Endothelial cell of umbilical vein (primary cell): ENCODE results near the gene MECP2.

Experiments
- CTCF ChIP-seq, 2 donors: IDR thresholded peaks; 1 replicate in 1 of 2; 2 replicates in 1 of 2; pipeline ENCODE4 v1.5.1; 2011; ENCODE audit warnings: low read length in 2 of 2, mild to moderate bottlenecking in 2 of 2, moderate library complexity in 2 of 2, control low read depth in 1 of 2, inconsistent platforms in 1 of 2, low read depth in 1 of 2; ENCODE audit not compliant: insufficient read depth in 1 of 2; ENCODE audit errors: extremely low read depth in 1 of 2
- EZH2 ChIP-seq: IDR thresholded peaks from 2 replicates; pipeline ENCODE4 v1.6.1; 2012; ENCODE audit warnings: borderline replicate concordance, low read depth, mild to moderate bottlenecking, moderate library complexity, low read length, inconsistent platforms; ENCODE audit not compliant: severe bottlenecking
- MYC ChIP-seq: IDR thresholded peaks from one replicate; pipeline ENCODE4 v1.6.1; 2011; ENCODE audit warnings: mild to moderate bottlenecking, low read depth, low read length
- POLR2A ChIP-seq: IDR thresholded peaks from 2 replicates; pipeline ENCODE4 v1.6.1; 2012; ENCODE audit warnings: low read depth, mild to moderate bottlenecking, control low read depth, low read length
- POLR2AphosphoS5 ChIP-seq: IDR thresholded peaks from 2 replicates; pipeline ENCODE4 v1.6.1; 2012; ENCODE audit warnings: low read depth, mild to moderate bottlenecking, control low read depth, low read length, moderate library complexity; ENCODE audit not compliant: insufficient read depth

- no peak for TF ChIP-seq POLR2A
- no peak for TF ChIP-seq EZH2
- TF ChIP-seq CTCF (IDR thresholded peaks at IDR 0.05; ENCODE audit: extremely low read depth in 1 of 2, insufficient read depth in 1 of 2, low read depth in 1 of 2, low read length in 2 of 2), result no peak
- no peak for TF ChIP-seq POLR2AphosphoS5
- no peak for TF ChIP-seq MYC
Measured at GRCh38 chrX:154115750-154116149, 18.2 kb upstream of the MECP2 start.
